BLaER1 treated with 17β-estradiol and CSF1 and Interleukin-3, amounts not matched to agents 10 nM and 100 nM (cell line): ENCODE results near the gene P3H2.

ENCODE experiments used
- H3K27ac ChIP-seq, 11 experiments: shearing (Covaris generic); formaldehyde crosslinking; 2 replicates each; pipeline ENCODE4 v1.8.1; 2022
- H3K27me3 ChIP-seq, 11 experiments: shearing (Covaris generic); formaldehyde crosslinking; 2 replicates each; pipeline ENCODE4 v1.8.1; 2022
- H3K36me3 ChIP-seq, 11 experiments: shearing (Covaris generic); formaldehyde crosslinking; 2 replicates each; pipeline ENCODE4 v1.8.1; 2022
- H3K4me1 ChIP-seq, 10 experiments: shearing (Covaris generic); formaldehyde crosslinking; 2 replicates each; pipeline ENCODE4 v1.8.1; 2022
- H3K4me2 ChIP-seq, 11 experiments: shearing (Covaris generic); formaldehyde crosslinking; 2 replicates each; pipeline ENCODE4 v1.8.1; 2022
- H3K4me3 ChIP-seq, 10 experiments: shearing (Covaris generic); formaldehyde crosslinking; 2 replicates each; pipeline ENCODE4 v1.8.1; 2022
- H3K9ac ChIP-seq, 11 experiments: shearing (Covaris generic); formaldehyde crosslinking; 2 replicates each; pipeline ENCODE4 v1.8.1; 2022
- H3K9me3 ChIP-seq, 11 experiments: shearing (Covaris generic); formaldehyde crosslinking; replicated peaks in 1 of 11; 2 replicates each; pipeline ENCODE4 v1.8.1; 2022
- H4K20me1 ChIP-seq, 11 experiments: shearing (Covaris generic); formaldehyde crosslinking; 2 replicates each; pipeline ENCODE4 v1.8.1; 2022
- Cebpa-rat ChIP-seq, 11 experiments: shearing (Covaris generic); IDR thresholded peaks; 2 replicates each; pipeline ENCODE4 v1.8.1; 2022

Gene P3H2

GRCh38 chr3:190130037-190130436 is 9.3 kb upstream of the P3H2 start:
- H3K36me3 ChIP-seq: no peaks in the 10 kb centered on the region
- no peak for TF ChIP-seq Cebpa-rat (IDR thresholded peaks at IDR 0.05)
- H3K27ac ChIP-seq: no peak overlapping the region
- H4K20me1 ChIP-seq: no peaks in the 10 kb centered on the region
- no peaks in the 10 kb centered on the region for H3K9me3 ChIP-seq
- H3K4me3 ChIP-seq: no peak overlapping the region
- H3K4me2 ChIP-seq: no peak overlapping the region
- H3K9ac ChIP-seq: no peak overlapping the region
- no peaks in the 10 kb centered on the region for H3K27me3 ChIP-seq
- peaks cover 0 to 8% (median 0%) of the 10 kb centered on the region in 10 experiments; a peak in 2 of 20 replicates for H3K4me1 ChIP-seq

DNA sequence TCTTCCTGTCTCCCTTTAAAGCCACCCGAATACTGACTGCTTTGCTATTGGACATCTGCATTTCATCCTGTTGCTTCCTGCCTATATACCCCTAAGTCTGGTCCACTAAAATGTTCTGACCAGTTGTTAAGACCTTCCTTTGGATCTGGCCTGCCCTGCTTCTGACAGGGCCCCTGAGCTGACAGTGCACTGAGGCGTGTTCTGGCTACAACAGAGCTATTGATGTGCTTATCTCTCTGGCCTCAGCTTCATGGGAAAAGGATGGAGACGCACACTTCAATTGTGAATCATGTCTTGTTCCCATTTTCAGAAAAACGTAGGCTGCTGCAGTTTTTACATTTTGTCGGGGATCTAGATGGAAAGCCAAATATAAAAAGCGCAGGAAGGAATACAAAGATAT is 7.1 kb upstream of the P3H2 start:
- Histone ChIP-seq H3K4me2 (no peak overlapping the region), H3K4me1 (peaks cover 0 to 8% (median 0%) of the 10 kb centered on the region in 10 experiments; a peak in 2 of 20 replicates), H3K36me3 (no peaks in the 10 kb centered on the region), H3K27ac (no peak overlapping the region), H4K20me1 (no peaks in the 10 kb centered on the region), H3K4me3 (no peak overlapping the region), H3K9ac (no peak overlapping the region), H3K27me3 (no peaks in the 10 kb centered on the region), H3K9me3 (no peaks in the 10 kb centered on the region)
- no peak for TF ChIP-seq Cebpa-rat (IDR thresholded peaks at IDR 0.05)

- no peak for TF ChIP-seq Cebpa-rat (IDR thresholded peaks at IDR 0.05)
- no peak overlapping the region for H3K27ac ChIP-seq
- H3K9me3 ChIP-seq: no peaks in the 10 kb centered on the region
- H3K27me3 ChIP-seq: no peaks in the 10 kb centered on the region
- no peak overlapping the region for H3K4me2 ChIP-seq
- no peaks in the 10 kb centered on the region for H3K36me3 ChIP-seq
- H3K9ac ChIP-seq: no peak overlapping the region
- peaks cover 0 to 4% (median 0%) of the 10 kb centered on the region in 10 experiments; a peak in 2 of 20 replicates for H3K4me1 ChIP-seq
- no peaks in the 10 kb centered on the region for H4K20me1 ChIP-seq
- H3K4me3 ChIP-seq: no peak overlapping the region
Measured at GRCh38 chr3:190127195-190127594, 6.5 kb upstream of the P3H2 start.

GRCh38 chr3:190125436-190126068 is 4.9 kb upstream of the P3H2 start:
- H3K4me3 ChIP-seq: no peak overlapping the region
- no peaks in the 10 kb centered on the region for H3K27me3 ChIP-seq
- no peaks in the 10 kb centered on the region for H3K36me3 ChIP-seq
- H3K4me1 ChIP-seq: no peaks in the 10 kb centered on the region
- peaks cover 0 to 11% (median 9%) of the 10 kb centered on the region in 11 experiments; a peak in 19 of 22 replicates for H3K9me3 ChIP-seq
- H3K27ac ChIP-seq: no peak overlapping the region
- no peaks in the 10 kb centered on the region for H4K20me1 ChIP-seq
- H3K9ac ChIP-seq: no peak overlapping the region
- no peak overlapping the region for H3K4me2 ChIP-seq
- TF ChIP-seq Cebpa-rat (IDR thresholded peaks at IDR 0.05): no peak

- Histone ChIP-seq H3K4me1 (peaks cover 0 to 12% (median 0%) of the 10 kb centered on the region in 10 experiments; a peak in 4 of 20 replicates), H3K4me3 (no peak overlapping the region), H3K9ac (no peak overlapping the region), H4K20me1 (no peaks in the 10 kb centered on the region), H3K36me3 (no peaks in the 10 kb centered on the region), H3K9me3 (peaks cover 0 to 17% (median 16%) of the 10 kb centered on the region in 11 experiments; a peak in 19 of 22 replicates), H3K27ac (no peak overlapping the region), H3K27me3 (no peaks in the 10 kb centered on the region), H3K4me2 (no peak overlapping the region)
- TF ChIP-seq Cebpa-rat (IDR thresholded peaks at IDR 0.05): no peak
Measured at GRCh38 chr3:190124067-190124466, 3.4 kb upstream of the P3H2 start.

- Histone ChIP-seq H3K9ac (no peak overlapping the region), H3K4me1 (peaks cover 0 to 12% (median 0%) of the 10 kb centered on the region in 10 experiments; a peak in 4 of 20 replicates), H3K4me2 (no peak overlapping the region)
Measured at GRCh38 chr3:190122198-190122771, 1.6 kb upstream of the P3H2 start.

DNA sequence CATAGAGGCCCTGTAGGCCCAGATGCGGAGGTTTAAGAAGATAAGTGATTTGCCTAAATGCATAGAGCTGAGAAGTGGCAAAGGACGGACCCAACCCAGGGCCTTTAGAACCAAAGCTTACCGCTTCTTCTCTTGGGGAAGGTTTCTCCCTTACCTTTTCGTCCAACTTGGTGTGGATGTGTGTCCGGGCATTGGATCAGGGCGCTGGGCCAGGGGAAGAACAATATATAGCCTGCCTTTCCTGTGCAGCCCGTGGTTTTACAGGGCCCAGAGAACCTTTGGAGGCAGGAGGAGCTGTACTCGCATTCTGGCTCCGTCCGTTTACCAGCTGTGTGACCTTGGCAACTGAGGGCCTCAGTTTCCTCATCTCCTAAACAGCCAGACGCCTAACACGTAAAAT is 686 bp upstream of the P3H2 start:
- no peaks in the 10 kb centered on the region for H3K27me3 ChIP-seq
- no peaks in the 10 kb centered on the region for H3K36me3 ChIP-seq
- H3K4me1 ChIP-seq: peaks cover 0 to 12% (median 0%) of the 10 kb centered on the region in 10 experiments; a peak in 4 of 20 replicates
- no peak overlapping the region for H3K9ac ChIP-seq
- no peak for TF ChIP-seq Cebpa-rat (IDR thresholded peaks at IDR 0.05)
- peaks cover 0 to 17% (median 16%) of the 10 kb centered on the region in 11 experiments; a peak in 19 of 22 replicates for H3K9me3 ChIP-seq
- no peak overlapping the region for H3K27ac ChIP-seq
- no peaks in the 10 kb centered on the region for H4K20me1 ChIP-seq
- no peak overlapping the region for H3K4me3 ChIP-seq
- no peak overlapping the region for H3K4me2 ChIP-seq

More at GRCh38 chr3:190122198-190122771, 1.6 kb upstream of the P3H2 start:
- no peak overlapping the region for H3K4me3 ChIP-seq
- TF ChIP-seq Cebpa-rat (IDR thresholded peaks at IDR 0.05): no peak
- no peaks in the 10 kb centered on the region for H3K36me3 ChIP-seq
- peaks cover 0 to 17% (median 16%) of the 10 kb centered on the region in 11 experiments; a peak in 19 of 22 replicates for H3K9me3 ChIP-seq
- no peak overlapping the region for H3K27ac ChIP-seq
- H3K27me3 ChIP-seq: no peaks in the 10 kb centered on the region
- H4K20me1 ChIP-seq: no peaks in the 10 kb centered on the region

- TF ChIP-seq Cebpa-rat (IDR thresholded peaks at IDR 0.05): no peak
- Histone ChIP-seq H3K9ac (no peak overlapping the region), H3K4me3 (0 out of 20 replicates have a peak overlapping the region, but pooled peaks of 1 of the 10 experiments have one; percentile 11)
Measured at GRCh38 chr3:190121061-190121377, 322 bp upstream of the P3H2 start.

DNA sequence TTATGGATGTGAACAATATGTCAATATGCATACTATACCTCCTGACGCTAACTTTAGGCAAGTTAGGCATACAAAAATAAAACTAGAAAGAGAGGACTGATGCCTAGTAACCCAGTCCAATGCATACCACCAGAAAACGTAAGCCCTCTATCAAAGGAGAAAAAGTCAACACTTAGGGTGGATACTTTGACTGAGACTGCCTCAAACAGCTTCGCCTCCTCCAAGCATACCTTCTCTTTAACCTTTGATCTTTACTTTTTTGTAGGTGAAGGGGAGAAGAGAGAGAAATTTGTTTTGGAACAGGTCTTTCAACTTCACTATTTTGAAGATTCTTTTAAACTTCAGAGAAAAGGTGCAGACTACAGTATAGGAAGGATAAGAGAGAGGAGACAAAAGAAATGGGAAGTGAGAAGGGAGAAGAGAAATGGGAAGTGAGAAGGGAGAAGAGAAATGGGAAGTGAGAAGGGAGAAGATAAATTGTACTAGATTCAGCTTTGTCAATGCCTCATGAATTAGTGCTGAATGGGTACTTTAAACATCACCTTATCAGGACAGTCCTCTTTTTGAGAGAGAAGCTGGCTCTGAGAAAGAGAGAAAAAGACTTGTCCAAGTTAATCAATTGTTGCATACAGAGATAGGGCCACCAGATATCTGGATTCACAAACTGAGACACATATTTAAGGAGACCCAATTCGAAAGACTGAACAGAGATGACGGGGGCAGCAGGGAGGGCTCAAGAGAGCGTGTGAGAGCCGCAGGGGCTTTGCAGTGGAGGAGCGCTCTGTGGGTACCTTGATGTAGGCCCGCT is 1.0 kb downstream of the P3H2 start:
- Histone ChIP-seq H3K9me3 (peaks cover 0 to 17% (median 16%) of the 10 kb centered on the region in 11 experiments; a peak in 19 of 22 replicates), H4K20me1 (no peaks in the 10 kb centered on the region), H3K4me2 (peak overlapping the region in 1 of 11 experiments; percentile 48; a peak in 2 of 22 replicates), H3K4me1 (peaks cover 0 to 12% (median 0%) of the 10 kb centered on the region in 10 experiments; a peak in 4 of 20 replicates), H3K27ac (no peak overlapping the region), H3K36me3 (no peaks in the 10 kb centered on the region), H3K4me3 (no peak overlapping the region), H3K9ac (no peak overlapping the region), H3K27me3 (no peaks in the 10 kb centered on the region)
- TF ChIP-seq Cebpa-rat (IDR thresholded peaks at IDR 0.05): no peak

More at GRCh38 chr3:190121061-190121377, 322 bp upstream of the P3H2 start:
- Histone ChIP-seq H3K9me3 (peaks cover 0 to 17% (median 16%) of the 10 kb centered on the region in 11 experiments; a peak in 19 of 22 replicates), H3K4me1 (peaks cover 0 to 12% (median 0%) of the 10 kb centered on the region in 10 experiments; a peak in 4 of 20 replicates), H4K20me1 (no peaks in the 10 kb centered on the region), H3K27me3 (no peaks in the 10 kb centered on the region), H3K36me3 (no peaks in the 10 kb centered on the region), H3K4me2 (no peak overlapping the region), H3K27ac (no peak overlapping the region)
